Fibroblast of skin of left biceps (primary cell): ENCODE data around the gene PSMC3IP.

Source experiments
- DNase-seq, 2 experiments: peaks; one replicate each; pipeline ENCODE4 v3.0.0-alpha.2; 2013; ENCODE audit warnings: low read depth in 2 of 2

PSMC3IP gene

DNA sequence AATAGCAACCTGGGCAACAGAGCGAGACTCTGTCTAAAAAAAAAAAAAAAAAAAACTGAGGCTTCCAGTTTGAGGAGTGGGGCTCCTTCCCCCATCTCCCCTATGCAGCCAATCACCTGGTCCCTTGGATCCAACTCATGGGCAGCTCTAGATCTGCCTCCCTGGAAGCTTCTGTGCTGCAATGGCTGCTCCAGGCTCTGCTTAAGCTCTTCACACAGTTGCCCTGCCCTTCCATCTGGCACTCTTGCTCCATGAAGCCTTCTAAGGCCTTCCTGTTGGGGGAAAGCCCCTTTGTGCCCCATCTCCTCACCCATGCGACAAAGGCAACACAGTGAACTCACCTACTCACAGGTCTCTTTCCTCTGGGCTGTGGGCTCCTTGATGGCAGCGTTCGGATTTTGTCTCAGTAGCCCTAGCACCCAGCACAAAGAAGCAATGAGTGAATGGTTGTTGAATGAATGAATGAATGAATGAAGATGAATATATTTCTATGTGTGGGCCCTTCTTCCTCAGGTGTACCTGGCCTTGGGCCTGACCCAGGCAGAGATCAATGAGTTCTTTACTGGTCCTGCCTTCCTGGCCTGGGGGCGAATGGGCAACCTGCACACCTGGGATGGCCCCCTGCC, 39.6 kb downstream of the PSMC3IP start:
- DNase-seq, result no peak

DNA sequence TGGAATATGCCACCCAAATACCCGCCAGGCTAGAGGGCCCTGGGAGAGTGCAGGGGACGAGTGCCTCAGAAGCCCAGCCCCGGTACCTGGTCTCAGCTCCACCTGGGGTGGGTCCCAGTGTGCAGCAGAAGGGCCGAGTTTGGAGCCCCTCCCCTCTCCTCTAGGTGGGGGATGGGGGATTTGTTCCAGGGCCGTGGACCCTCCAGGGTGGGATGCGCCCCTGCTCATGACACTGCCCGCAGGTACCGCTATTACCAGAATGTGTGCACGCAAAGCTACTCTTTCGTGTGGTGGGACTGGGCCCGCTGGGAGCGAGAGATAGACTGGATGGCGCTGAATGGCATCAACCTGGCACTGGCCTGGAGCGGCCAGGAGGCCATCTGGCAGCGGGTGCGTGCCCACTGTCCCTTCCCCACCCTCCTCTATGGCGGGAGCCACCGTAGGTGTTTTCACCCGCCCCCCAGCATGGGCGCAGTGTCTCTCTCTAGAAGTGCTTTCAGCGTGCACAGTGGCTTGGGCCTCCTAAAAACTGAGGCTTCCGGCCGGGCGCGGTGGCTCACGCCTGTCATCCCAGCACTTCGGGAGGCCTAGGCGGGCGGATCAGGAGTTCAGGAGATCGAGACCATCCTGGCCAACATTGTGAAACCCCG, 40.2 kb downstream of the PSMC3IP start:
- DNase-seq, result no peak

DNA sequence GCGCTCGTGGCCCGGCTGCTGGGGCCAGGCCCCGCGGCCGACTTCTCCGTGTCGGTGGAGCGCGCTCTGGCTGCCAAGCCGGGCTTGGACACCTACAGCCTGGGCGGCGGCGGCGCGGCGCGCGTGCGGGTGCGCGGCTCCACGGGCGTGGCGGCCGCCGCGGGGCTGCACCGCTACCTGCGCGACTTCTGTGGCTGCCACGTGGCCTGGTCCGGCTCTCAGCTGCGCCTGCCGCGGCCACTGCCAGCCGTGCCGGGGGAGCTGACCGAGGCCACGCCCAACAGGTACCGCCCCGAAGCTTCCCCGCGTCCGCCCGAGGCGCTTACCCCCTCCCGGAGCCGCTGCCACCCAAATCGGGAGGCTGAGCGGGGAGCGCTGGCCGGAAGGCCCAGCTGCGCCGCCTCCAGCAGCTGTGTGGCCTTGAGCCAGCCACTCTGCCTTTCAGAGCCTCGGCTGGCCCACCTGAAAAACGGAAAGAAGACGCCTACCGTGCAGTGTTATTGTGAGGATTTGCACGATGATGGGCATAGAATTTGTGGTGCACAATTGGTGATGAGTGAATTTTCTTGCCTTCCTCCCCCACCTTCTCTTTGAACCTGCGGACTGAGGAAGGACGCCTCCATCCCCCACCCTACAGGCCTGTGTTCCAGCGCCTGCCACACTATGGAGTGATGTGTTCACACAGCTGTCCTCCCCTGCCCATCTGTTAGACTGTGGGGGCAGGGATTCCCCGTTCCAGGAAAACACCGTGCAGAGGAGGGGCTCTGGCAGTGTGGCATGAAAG, 41.0 kb downstream of the PSMC3IP start:
- no peak for DNase-seq

DNA sequence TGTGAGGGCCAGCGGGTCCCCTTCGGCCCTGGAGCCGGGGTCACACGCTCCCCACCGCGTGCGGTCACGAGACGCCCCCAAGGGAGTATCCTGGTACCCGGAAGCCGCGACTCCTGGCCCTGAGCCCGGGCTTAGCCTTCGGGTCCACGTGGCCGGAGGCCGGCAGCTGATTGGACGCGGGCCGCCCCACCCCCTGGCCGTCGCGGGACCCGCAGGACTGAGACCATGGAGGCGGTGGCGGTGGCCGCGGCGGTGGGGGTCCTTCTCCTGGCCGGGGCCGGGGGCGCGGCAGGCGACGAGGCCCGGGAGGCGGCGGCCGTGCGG, 41.5 kb downstream of the PSMC3IP start, which contains the start of gene NAGLU:
TSS of gene NAGLU (plus strand) at position 194 of the 324 bp plus-strand sequence. CDS start at position 226, 32 bp downstream.
- DNase-seq, result peak in 1 of 2 experiments; percentile 63

DNA sequence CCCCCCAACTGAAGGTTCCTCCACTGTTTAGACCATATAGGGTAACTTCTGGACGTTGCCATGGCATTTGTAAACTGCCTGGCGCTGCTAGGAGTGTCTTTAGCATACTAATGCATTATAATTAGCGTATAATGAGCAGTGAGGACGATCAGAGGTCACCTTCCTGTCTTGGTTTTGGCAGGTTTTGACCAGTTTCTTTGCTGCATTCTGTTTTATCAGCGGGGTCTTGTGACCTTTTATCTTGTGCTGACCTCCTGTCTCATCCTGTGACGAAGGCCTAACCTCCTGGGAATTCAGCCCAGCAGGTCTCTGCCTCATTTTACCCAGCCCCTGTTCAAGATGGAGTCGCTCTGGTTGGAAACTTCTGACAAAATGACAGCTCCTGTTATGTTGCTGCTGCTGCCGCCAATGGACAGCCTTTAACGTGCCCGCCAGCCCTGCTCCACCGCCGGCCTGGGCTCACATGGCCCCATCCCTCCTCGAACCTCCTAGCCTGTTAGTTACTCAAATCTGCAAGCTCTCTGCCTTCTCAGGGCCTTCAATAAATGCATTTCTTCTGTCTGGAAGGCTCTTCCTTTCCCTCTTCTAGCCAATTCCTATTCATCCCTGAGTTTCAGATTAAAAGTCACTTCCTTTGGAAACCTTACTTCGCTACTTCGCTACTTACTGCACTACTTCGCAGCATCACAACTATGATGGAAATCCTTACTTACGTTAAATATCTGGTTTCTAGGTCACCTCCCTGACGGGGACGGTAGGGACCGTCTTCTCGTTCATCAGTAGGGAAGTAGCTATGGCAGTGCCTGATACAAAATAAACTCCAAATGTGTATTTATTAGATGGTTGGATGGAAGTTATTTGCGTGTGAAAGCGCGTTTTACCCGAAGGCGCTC, 42.1 kb downstream of the PSMC3IP start:
- DNase-seq, result no peak

DNA sequence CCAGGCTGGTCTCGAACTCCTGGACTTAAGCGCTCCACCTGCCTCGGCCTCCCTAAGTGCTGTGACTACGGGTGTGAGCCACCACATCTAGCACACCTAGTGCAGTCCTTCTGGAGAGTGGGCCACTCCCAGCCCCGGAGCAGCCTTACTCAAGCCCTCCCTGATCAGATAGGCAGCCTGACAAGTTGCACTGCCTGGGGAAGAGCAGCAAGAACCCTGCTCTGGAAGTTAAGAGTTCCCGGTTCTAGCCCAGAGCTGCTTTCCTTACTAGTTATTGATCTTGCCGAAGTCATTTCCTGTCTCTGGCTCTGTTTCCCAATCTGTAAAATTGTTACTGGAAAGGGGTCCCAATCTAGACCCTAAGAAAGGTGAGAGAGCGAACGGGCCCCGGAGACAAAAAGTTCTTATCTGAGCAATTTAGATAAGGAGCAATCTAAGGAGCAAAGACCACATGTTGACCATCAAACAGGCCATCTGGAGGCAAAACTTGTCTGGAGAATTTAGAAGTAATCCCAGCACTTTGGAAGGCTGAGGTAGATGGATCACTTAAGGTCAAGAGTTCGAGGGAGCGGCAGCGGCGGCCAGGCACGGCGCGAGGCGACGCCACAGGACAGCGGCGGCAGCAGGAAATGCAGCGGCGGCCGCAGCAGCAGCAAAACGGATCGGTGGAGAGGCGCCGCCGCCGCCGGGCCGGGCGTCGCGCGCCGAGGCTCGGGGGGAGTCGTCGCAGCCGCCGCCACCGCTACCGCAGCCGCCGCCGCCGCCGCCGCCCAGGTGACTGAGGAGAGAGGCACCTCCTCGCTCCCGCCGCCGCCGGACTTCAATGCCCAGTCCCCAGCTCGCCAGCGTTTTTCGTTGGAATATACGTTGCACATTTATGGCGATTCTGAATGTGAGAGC, 45.8 kb downstream of the PSMC3IP start:
- no peak for DNase-seq

DNA sequence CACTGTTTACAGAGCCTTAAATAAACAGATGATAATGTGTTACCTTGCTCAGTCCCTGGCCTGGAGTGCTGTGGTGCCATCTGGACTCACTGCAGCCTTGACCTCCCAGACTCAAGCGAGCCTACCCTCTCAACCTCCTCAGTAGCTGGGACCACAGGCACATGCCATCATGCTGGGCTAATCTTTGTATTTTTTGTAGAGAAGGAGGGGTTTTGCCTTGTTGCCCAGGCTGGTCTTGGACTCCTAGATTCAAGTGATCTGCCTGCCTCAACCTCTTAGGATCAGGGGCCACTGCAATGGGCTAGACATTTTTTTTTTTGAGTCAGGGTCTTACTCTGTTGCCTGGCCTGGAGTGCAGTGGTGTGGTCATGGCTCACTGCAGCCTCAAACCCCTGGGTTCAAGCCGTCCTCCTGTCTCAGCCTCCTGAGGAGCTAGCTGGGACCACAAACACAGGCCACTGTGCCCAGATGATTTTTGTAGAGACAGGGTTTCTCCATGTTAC, 46.5 kb downstream of the PSMC3IP start:
- DNase-seq, result no peak

DNA sequence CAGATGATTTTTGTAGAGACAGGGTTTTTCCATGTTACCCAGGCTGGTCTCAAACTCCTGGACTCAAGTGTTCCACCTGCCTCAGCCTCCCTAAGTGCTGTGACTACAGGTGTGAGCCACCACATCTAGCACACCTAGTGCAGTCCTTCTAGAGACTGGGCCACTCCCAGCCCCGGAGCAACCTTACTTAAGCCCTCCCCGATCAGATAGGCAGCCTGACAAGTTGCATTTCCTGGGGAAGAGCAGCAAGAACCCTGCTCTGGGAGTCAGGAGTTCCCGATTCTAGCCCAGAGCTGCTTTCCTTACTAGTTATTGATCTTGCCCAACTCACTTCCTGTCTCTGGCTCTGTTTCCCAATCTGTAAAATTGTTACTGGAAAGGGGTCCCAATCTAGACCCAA, 48.5 kb downstream of the PSMC3IP start:
- no peak for DNase-seq

DNA sequence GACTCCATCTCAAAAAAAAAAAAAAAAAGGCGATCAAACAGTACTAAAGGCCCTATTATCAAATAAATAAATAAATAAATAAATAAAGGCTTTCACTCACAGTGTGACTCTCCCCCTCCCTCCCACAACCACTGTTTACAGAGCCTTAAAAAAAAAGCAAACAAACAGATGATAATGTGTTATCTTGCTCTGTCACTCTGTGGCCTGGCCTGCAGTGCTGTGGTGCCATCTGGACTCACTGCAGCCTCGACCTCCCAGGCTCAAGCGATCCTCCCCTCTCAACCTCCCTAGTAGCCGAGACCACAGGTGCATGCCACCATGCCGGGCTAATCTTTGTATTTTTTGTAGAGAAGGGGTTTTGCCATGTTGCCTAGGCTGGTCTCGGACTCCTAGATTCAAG, 49.6 kb downstream of the PSMC3IP start:
- no peak for DNase-seq

DNA sequence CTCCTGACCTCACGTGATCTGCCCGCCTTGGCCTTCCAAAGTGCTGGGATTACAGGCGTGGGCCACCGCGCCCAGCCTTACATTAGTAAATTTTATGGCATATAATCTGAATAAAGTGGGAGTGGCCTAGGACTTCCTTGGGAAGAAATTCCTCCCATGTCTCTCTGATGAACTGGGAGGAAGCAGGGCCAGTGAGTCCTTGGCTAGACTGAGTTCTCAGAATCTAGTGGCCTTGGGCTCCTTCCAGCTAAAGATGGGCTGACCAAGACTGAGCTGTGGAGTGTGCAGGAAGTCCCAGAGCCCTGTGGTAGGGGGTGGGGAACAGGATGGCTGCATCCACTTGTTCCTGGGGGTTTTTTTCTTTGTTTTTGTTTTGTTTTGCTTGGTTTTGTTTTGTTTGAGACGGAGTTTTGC, 51.5 kb downstream of the PSMC3IP start:
- no peak for DNase-seq

DNA sequence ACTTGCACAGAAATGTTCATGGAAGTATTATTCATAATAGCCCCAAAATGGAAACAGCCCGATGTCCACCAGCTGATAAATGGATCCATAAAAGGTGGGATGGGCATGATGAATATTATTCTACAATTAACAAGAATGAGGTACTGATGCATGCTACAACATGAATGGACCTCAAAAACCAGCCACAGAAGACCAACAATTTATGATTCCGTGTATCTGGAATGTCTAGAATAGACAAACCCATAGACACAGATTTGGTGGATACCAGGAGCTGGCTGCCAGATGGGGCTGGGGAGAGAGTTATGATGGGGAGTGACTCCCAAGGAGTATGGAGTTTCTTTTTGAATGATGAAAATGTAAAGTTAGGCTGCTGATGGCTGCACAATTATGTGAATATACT, 52.3 kb downstream of the PSMC3IP start:
- peak; percentile 85 to 86 for DNase-seq

DNA sequence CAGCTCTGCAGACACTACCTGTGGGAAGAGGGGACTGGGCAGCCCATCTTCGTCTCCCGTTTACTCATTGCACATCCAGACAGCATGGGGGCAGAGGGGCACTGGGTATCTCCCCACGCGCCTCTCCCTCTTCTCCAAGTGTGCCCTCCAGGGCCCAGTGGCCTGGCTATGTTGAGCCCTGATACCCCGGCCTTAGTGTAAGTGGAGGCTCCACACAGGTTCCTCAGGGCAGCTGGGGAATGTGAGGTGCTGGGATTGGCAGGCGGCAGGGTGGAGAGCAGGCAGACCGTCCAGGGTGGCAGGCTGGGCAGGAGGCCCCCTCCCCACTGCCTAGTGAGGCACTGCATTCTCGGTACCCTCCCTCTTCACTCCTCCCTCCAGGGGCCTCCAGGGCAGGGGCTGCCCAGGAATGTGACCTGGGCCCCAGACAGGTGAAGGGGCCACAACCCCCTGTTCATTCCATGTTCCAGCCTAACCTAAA, 54.7 kb downstream of the PSMC3IP start:
- DNase-seq, result no peak
